Activated CD4-positive, alpha-beta memory T cell treated with anti-CD3 and anti-CD28 coated beads for 36 hours (primary cell): ENCODE measurements around the gene PTPN3. TPM values are rescaled to one million over a fixed set of nuclear protein-coding genes. Genes with fewer than 3 reads are reported as not detected.

Experiments used
- CTCF ChIA-PET: fragments of 350-600 bp; sonication (Branson Sonifier 250); formaldehyde crosslinking; loops from one replicate; lab custom pipeline; 2021; ENCODE audit warnings: antibody characterized with exemption, inconsistent platforms; lab: Charles Lee
- POLR2A ChIA-PET: fragments of 350-600 bp; sonication (Branson Sonifier 250); formaldehyde crosslinking; loops from one replicate; lab custom pipeline; 2021; ENCODE audit warnings: antibody characterized with exemption; lab: Charles Lee
- DNase-seq: peaks from one replicate; pipeline ENCODE4 v3.0.0-alpha.2; 2020
- H3K27ac Mint-ChIP-seq: one replicate; pipeline ENCODE4 v1.8.0; 2021; ENCODE audit warnings: mixed read lengths
- H3K27me3 Mint-ChIP-seq: one replicate; pipeline ENCODE4 v1.8.0; 2021; ENCODE audit warnings: mixed read lengths
- H3K36me3 Mint-ChIP-seq: one replicate; pipeline ENCODE4 v1.8.0; 2021; ENCODE audit warnings: mixed read lengths
- H3K4me1 Mint-ChIP-seq: one replicate; pipeline ENCODE4 v1.8.0; 2021; ENCODE audit warnings: low read depth, mixed read lengths
- H3K4me3 Mint-ChIP-seq: one replicate; pipeline ENCODE4 v1.8.0; 2021; ENCODE audit warnings: mild to moderate bottlenecking, mixed read lengths
- H3K9me3 Mint-ChIP-seq: one replicate; pipeline ENCODE4 v1.8.0; 2021; ENCODE audit warnings: mixed read lengths
- intact Hi-C: fragments of 100-400 bp; cut with micrococcal nuclease; formaldehyde crosslinking; loops from one replicate; pipeline ENCODE4 v1.15.1; 2023
- total RNA-seq, 2 experiments: library from RNA; stranded (reverse); gene quantifications; one replicate each; pipeline ENCODE4 v1.2.3, GENCODE V29; 2021

PTPN3 gene
- total RNA-seq, 2 experiments from 2014 or later, result 0.52 to 0.56 TPM

DNA sequence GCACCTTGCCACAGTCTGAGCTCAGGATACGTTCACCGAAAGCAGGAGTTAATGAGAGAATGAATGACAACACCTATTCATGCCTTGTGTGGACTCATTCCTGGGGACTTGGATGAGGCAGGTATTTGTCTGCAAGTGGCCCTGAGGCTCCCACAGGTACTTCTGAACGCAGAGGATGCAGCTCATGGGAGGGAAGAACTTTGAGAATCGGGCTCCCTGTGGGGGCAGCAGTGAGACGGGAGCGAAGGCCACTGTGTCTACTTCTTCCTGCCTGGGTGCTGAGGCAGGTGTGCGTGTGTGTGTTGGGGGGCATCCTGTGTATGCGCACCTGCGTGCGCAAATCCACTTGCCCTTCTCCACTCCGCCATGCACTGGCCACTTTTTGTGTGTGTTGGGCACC is 42.2 kb downstream of the PTPN3 start:
- DNase-seq, result no peak
- Mint-ChIP-seq H3K27me3 (peaks cover 17% of the 10 kb centered on the region), H3K4me3 (no peak overlapping the region), H3K27ac (no peak overlapping the region), H3K9me3 (no peaks in the 10 kb centered on the region), H3K4me1 (no peaks in the 10 kb centered on the region), H3K36me3 (no peaks in the 10 kb centered on the region)
- intact Hi-C loops, result no loop called here
- ChIA-PET CTCF (interaction anchor here (1.0 kb wide), 1 partner anchor 21 kb away, joined by 3 read pairs; no protein-coding TSS in a partner anchor), POLR2A (no interaction called here)

DNA sequence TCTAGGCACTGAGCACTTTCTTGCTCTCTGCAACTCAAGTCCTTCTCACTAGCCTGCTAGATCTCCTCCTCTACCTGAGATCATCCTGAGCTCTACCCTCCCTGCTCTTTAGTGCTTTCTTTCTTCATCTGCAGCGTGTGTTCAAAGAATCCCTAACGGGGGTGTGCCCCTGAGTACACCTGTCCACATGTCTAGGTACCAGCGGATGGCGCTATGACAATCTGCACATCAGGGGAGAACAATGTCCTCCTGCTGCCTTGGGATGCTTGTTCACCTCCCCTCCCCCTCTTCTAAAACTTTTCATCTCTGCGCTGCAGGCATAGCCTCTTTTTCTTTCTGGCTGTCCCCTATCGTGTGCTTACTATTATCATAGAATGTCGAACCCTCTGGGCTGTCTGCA is 42.7 kb downstream of the PTPN3 start:
- ChIA-PET CTCF (interaction anchor here (1.0 kb wide), 1 partner anchor 21 kb away, joined by 3 read pairs; no protein-coding TSS in a partner anchor), POLR2A (no interaction called here)
- H3K4me1 Mint-ChIP-seq, result no peaks in the 10 kb centered on the region
- no peaks in the 10 kb centered on the region for H3K36me3 Mint-ChIP-seq
- no peaks in the 10 kb centered on the region for H3K9me3 Mint-ChIP-seq
- no peak overlapping the region for H3K27ac Mint-ChIP-seq
- intact Hi-C loops, result no loop called here
- no peak for DNase-seq
- H3K27me3 Mint-ChIP-seq, result peaks cover 17% of the 10 kb centered on the region
- no peak overlapping the region for H3K4me3 Mint-ChIP-seq

DNA sequence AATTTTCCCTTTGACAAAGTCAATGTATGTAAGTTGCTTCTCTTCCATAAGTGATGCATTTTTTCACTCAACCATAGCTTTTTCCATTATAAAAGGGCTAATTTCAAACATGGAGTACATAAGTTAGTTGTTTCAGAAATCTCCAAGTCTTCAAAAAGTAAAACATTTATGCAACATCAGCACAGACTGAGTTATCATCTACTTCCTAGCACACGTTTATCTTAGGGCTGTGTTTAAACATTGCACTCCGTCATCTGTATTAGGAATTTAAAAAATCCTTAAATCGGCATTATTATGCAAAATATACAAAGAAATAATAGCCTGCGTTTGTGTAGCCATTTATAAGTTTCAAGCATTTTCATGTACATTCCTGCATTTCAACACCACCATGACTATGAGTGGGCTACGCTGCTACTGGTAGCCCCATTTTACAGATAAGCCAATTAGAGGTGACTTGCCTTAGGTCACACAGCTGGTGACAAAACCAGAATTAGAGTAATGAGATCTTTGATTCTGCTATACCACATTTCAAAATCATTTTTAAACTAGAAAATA is 43.4 kb downstream of the PTPN3 start:
- intact Hi-C loops, result no loop called here
- no peak for DNase-seq
- Mint-ChIP-seq H3K27ac (no peak overlapping the region), H3K4me1 (no peaks in the 10 kb centered on the region), H3K9me3 (no peaks in the 10 kb centered on the region), H3K36me3 (no peaks in the 10 kb centered on the region), H3K4me3 (no peak overlapping the region), H3K27me3 (peaks cover 19% of the 10 kb centered on the region)
- ChIA-PET CTCF (no interaction called here), POLR2A (no interaction called here)

DNA sequence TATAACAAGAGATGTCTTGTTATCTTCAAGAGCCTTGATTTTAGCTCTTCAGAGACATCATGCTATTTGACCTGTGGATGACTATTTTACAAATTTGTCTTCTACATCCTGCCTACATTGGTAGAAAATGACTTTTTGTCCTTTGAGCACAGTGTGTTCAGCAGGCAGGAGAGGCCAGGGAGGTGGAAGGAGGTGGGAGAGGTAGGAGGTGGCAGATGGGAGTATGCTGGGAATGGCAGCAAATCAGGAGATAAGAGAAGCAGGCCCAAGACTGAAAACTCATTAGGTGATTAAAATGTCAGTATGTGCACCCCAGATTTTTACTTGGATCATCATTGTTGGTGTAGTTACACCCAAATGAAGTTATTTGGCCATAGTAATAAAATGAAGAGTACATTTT is 44.1 kb downstream of the PTPN3 start:
- intact Hi-C loops, result no loop called here
- H3K9me3 Mint-ChIP-seq, result no peaks in the 10 kb centered on the region
- no peak overlapping the region for H3K27ac Mint-ChIP-seq
- CTCF ChIA-PET, result interaction anchor here (0.8 kb wide), 1 partner anchor 13 kb away, joined by 3 read pairs; no protein-coding TSS in a partner anchor
- no peak for DNase-seq
- H3K4me1 Mint-ChIP-seq, result no peaks in the 10 kb centered on the region
- H3K27me3 Mint-ChIP-seq, result peaks cover 22% of the 10 kb centered on the region
- POLR2A ChIA-PET, result no interaction called here
- no peaks in the 10 kb centered on the region for H3K36me3 Mint-ChIP-seq
- H3K4me3 Mint-ChIP-seq, result no peak overlapping the region

DNA sequence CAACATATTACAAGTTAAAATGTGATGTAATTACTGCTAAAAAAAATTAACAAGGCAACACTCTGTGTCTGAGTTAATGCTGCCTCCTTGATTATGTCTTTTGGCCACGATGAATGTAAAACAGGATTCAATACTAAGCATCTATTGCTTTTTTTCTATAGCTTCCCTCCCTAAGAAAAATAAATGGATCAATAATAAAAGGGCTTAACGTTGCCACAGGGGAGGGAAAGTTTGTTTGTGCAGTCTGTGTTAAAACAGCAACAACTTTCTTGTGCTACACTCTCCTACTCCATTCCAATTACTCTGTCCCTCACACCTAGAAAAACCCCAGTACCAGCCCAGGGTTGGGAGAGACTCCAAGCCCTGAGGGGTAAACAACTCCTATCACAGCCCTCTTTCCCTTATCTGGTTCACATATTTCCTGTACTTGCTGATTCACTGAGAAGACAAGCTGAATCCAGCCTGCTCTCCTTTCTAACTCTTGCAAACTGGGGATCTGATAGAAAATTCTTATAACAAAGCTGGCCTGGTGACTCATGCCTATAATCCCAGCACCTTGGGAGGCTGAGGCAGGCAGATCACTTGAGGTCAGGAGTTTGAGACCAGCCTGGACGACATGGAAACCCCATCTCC is 44.8 kb downstream of the PTPN3 start:
- H3K4me3 Mint-ChIP-seq, result no peak overlapping the region
- H3K9me3 Mint-ChIP-seq, result no peaks in the 10 kb centered on the region
- H3K27me3 Mint-ChIP-seq, result peaks cover 22% of the 10 kb centered on the region
- peaks cover 1% of the 10 kb centered on the region for H3K4me1 Mint-ChIP-seq
- intact Hi-C loops, result no loop called here
- DNase-seq, result no peak
- no peak overlapping the region for H3K27ac Mint-ChIP-seq
- no peaks in the 10 kb centered on the region for H3K36me3 Mint-ChIP-seq
- CTCF ChIA-PET, result interaction anchor here (0.8 to 1.0 kb wide), 3 partner anchors 12 to 16 kb away, joined by 3 to 4 read pairs (median 3); no protein-coding TSS in a partner anchor
- POLR2A ChIA-PET, result no interaction called here

DNA sequence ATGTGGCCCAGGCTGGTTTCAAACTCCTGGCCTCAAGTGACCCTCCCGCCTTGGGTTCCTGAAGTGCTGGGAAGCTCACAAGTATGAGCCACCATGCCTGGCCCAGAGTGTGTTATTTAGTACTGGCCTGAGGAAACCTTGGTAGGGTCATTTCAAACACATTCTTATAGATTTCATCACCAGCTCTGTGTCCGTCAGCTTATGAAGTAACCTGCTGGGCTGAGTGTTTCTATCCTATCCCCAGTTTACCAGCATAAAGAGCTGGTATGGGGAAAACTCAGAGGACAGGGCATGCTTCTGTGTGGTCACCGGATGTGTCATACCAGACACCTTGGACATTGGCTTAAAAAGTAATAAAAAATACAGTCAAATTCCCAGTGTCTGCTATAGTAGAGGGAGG is 45.3 kb downstream of the PTPN3 start:
- ChIA-PET POLR2A (no interaction called here), CTCF (interaction anchor here (1.0 kb wide), 2 partner anchors 12 to 17 kb away, joined by 3 to 4 read pairs; no protein-coding TSS in a partner anchor)
- Mint-ChIP-seq H3K4me1 (peaks cover 7% of the 10 kb centered on the region), H3K4me3 (no peak overlapping the region), H3K9me3 (no peaks in the 10 kb centered on the region), H3K36me3 (no peaks in the 10 kb centered on the region), H3K27ac (no peak overlapping the region), H3K27me3 (peaks cover 22% of the 10 kb centered on the region)
- DNase-seq, result no peak
- intact Hi-C loops, result no loop called here

DNA sequence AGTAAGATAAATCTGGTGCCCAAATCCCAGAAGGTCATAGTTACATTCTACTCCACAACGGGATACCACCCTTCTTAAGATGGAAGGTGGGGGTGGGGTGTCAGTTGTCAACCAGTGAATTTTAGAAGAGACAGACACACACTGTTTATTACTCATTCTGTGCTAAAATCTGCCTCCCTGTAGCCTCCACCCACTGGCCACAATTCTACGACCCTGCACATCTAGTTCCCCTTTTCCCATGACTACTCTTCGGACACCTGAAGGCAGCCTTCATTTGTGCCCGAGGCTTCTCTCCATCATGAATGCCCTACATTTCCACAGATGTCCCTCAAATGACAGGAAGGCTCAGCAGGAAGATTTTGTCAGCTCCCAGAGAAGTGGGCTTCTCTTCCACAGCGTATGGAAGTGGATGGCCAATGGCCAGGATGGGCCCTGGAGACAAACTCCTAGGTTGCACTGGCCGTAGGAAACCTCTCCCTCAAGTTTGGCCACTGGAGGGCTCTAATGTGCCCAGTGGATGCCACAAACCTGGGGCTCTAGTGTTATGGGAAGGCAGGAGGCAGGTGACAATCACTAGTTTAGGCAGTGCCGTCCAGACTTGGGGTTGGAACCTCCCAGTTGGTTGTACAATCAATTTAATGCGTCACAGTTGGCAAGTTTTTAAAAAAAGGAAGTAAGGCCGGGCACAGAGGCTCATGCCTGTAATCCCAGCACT is 46.6 kb downstream of the PTPN3 start:
- intact Hi-C loops, result no loop called here
- H3K4me3 Mint-ChIP-seq, result no peak overlapping the region
- H3K27me3 Mint-ChIP-seq, result peaks cover 25% of the 10 kb centered on the region
- H3K27ac Mint-ChIP-seq, result no peak overlapping the region
- POLR2A ChIA-PET, result no interaction called here
- CTCF ChIA-PET, result interaction anchor here (3.5 kb wide), 1 partner anchor 18 kb away, joined by 12 read pairs; no protein-coding TSS in a partner anchor
- no peak for DNase-seq
- no peaks in the 10 kb centered on the region for H3K36me3 Mint-ChIP-seq
- H3K4me1 Mint-ChIP-seq, result peaks cover 15% of the 10 kb centered on the region
- H3K9me3 Mint-ChIP-seq, result no peaks in the 10 kb centered on the region

DNA sequence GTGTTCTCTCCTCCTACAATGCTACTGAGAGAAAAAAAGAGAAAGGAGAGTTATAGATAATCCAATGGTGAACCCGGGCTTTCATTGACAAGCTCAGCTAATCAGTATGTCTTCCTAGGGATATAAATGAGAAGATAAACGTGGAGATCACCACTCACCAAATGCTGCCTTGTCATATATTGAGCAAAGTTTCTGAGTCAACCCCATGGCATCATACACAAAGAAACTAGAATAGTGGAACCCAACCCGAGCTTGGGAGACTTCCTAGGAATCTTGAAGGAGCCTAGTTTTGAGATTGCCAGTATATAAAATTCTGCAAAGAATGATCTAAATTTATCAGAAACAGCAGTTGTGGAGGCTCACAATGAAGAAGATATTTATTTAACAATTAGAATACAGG is 47.8 kb downstream of the PTPN3 start:
- DNase-seq, result no peak
- no peak overlapping the region for H3K4me3 Mint-ChIP-seq
- H3K9me3 Mint-ChIP-seq, result no peaks in the 10 kb centered on the region
- POLR2A ChIA-PET, result no interaction called here
- H3K36me3 Mint-ChIP-seq, result no peaks in the 10 kb centered on the region
- CTCF ChIA-PET, result interaction anchor here (3.5 kb wide), 1 partner anchor 20 kb away, joined by 12 read pairs; no protein-coding TSS in a partner anchor
- intact Hi-C loops, result no loop called here
- peaks cover 20% of the 10 kb centered on the region for H3K27me3 Mint-ChIP-seq
- H3K27ac Mint-ChIP-seq, result no peak overlapping the region
- peaks cover 15% of the 10 kb centered on the region for H3K4me1 Mint-ChIP-seq

DNA sequence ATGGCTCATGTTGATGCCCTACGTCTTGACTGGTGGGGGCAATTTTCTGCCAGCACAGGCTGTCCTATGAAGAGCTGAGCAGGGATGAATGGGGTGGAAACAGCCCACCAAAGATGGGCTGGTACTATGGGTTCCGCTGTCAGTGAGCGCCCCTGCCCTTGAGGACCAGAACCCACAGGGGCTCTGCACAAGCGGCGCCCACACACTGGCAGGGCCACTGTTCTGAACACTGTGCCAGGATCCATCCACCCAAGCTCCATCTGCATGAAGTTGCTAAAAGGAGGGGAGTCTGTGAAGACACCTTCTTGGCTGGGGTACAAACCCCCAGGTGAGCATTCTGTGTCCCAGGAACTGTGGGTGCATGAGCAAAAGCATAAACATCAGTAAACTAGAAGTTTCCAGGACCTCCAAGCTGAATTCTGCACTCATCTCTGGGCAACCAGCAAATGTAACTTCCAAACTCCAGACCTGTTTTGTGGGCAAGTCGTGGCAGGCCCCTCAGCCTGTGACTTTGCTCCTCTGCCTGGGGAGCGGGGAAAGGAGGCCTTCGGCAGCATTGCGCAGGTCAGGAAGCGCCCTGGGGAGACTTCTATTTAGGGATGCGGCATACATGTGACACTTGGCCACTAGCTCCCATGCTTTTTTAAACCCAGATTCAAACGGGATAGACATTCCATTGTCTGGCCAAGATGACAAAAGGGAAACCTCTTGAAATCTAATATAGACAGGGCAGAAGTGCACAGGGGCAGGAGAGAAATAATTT is 48.9 kb downstream of the PTPN3 start:
- H3K27me3 Mint-ChIP-seq, result peaks cover 20% of the 10 kb centered on the region
- ChIA-PET CTCF (interaction anchor here (1.2 to 3.5 kb wide), 2 partner anchors 8 to 21 kb away, joined by 4 to 12 read pairs; no protein-coding TSS in a partner anchor), POLR2A (no interaction called here)
- H3K4me3 Mint-ChIP-seq, result no peak overlapping the region
- H3K36me3 Mint-ChIP-seq, result no peaks in the 10 kb centered on the region
- DNase-seq, result no peak
- intact Hi-C loops, result loop anchor here (10.0 kb wide), 2 partner anchors 436 to 706 kb away; no protein-coding TSS in a partner anchor
- H3K4me1 Mint-ChIP-seq, result peaks cover 15% of the 10 kb centered on the region
- no peaks in the 10 kb centered on the region for H3K9me3 Mint-ChIP-seq
- no peak overlapping the region for H3K27ac Mint-ChIP-seq

DNA sequence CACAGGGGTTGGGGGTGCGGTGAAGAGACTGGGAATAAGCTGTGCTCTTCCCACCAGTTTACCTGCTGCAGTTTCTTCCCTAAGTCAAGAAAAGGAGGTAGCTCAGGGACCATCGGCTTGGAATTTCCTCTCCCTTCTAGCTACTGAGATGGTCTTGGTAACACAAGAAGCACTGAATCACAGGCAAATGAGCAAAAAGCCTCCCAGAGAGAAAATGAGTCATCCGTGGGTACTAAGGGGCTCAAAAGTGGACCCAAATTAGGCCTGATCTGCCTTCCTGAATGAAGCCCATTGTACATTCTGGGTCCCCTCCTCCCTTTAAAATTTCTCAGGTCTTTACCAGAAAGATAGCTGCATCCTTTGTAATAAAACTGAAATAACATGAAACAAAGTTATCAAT is 49.9 kb downstream of the PTPN3 start:
- Mint-ChIP-seq H3K4me3 (no peak overlapping the region), H3K9me3 (no peaks in the 10 kb centered on the region), H3K27me3 (peaks cover 16% of the 10 kb centered on the region), H3K4me1 (peaks cover 15% of the 10 kb centered on the region), H3K36me3 (no peaks in the 10 kb centered on the region), H3K27ac (no peak overlapping the region)
- ChIA-PET CTCF (interaction anchor here (3.5 kb wide), 1 partner anchor 22 kb away, joined by 12 read pairs; no protein-coding TSS in a partner anchor), POLR2A (no interaction called here)
- intact Hi-C loops, result loop anchor here (10.0 kb wide), 2 partner anchors 437 to 707 kb away; no protein-coding TSS in a partner anchor
- DNase-seq, result no peak

DNA sequence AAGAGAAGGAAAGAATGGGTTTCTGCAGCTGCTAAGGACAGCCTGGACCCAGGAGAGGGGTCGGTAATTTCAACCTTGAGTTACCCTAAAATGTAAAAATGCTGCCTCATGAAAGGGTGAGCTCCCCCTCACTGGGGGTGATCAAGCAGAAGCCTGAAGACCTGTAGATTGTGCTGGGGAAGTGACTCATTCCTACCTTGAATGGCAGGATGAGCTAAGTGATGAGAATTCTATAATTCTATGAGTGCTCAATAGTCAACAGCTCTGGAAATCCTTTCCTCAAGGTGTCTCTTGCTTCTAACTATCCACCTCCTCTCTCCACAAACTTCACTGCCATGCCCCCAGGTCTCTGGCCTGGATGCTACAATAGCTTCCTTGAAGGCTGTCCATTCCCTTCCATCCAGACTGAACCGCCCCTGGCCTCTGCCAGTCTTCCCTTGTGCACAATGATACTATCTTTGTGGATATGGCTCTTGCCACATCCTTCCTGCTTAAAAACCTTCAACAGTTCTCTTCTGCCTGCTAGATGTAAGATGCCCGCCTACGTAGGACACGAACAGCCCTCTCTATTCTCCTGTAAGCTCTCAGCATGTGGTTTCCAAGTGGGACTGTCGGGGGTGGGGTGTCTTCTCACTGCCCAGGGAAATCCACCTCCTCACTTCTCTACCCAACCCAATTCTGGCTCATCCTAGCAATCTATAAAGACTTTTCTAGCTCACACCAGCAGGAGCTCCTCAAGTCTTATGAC is 50.6 kb downstream of the PTPN3 start:
- peak; percentile 35 for DNase-seq
- Mint-ChIP-seq H3K4me3 (no peak overlapping the region), H3K27me3 (peaks cover 18% of the 10 kb centered on the region), H3K9me3 (no peaks in the 10 kb centered on the region), H3K4me1 (peaks cover 15% of the 10 kb centered on the region), H3K27ac (peak overlapping the region; percentile 38), H3K36me3 (no peaks in the 10 kb centered on the region)
- intact Hi-C loops, result loop anchor here (10.0 kb wide), 2 partner anchors 437 to 707 kb away; no protein-coding TSS in a partner anchor
- ChIA-PET CTCF (interaction anchor here (0.9 to 3.5 kb wide), 4 partner anchors 19 to 36 kb away, joined by 3 to 12 read pairs (median 4); no protein-coding TSS in a partner anchor), POLR2A (interaction anchor here (1.0 kb wide), 1 partner anchor 17 kb away, joined by 3 read pairs; no protein-coding TSS in a partner anchor)
